ENCODE data around the gene EFHD1.

- TF ChIP-seq CTCF (IDR thresholded peaks at IDR 0.05) (no peak), POLR2A (IDR thresholded peaks at IDR 0.05) (no peak)
Measured at GRCh38 chr2:232731470-232731869, 98.1 kb downstream of the EFHD1 start.

Measured in lower leg skin (tissue), 3 donors.